Lower lobe of right lung (tissue), 2 donors: ENCODE measurements around the gene TUBB. TPM values are rescaled to one million over a fixed set of nuclear protein-coding genes. Genes with fewer than 3 reads are reported as not detected.

Source experiments
- ATAC-seq, 2 donors: fragments of 200-7000 bp; cut with Tn5 transposase; one replicate each; pipeline ENCODE4 v1.9.1; 2020 to 2022; ENCODE audit warnings: mild to moderate bottlenecking in 2 of 2, moderate library complexity in 2 of 2
- DNase-seq: peaks from one replicate; pipeline ENCODE4 v3.0.0-alpha.2; 2020
- H3K27ac ChIP-seq: fragments of 200-600 bp; one replicate; pipeline ENCODE4 v1.8.0; 2022
- H3K27me3 ChIP-seq: fragments of 200-600 bp; one replicate; pipeline ENCODE4 v1.8.0; 2022; ENCODE audit warnings: low read depth
- H3K36me3 ChIP-seq: fragments of 200-600 bp; one replicate; pipeline ENCODE4 v1.8.0; 2022; ENCODE audit warnings: mild to moderate bottlenecking
- H3K4me1 ChIP-seq: fragments of 200-600 bp; one replicate; pipeline ENCODE4 v1.8.0; 2022
- H3K4me3 ChIP-seq: fragments of 200-600 bp; one replicate; pipeline ENCODE4 v1.8.0; 2022; ENCODE audit warnings: mild to moderate bottlenecking
- H3K9me3 ChIP-seq: fragments of 200-600 bp; one replicate; pipeline ENCODE4 v1.8.0; 2022
- CTCF ChIP-seq: fragments of 200-600 bp; IDR thresholded peaks from one replicate; pipeline ENCODE4 v1.8.0; 2022; ENCODE audit warnings: antibody characterized with exemption, mild to moderate bottlenecking
- intact Hi-C: fragments of 100-400 bp; cut with DNase I; formaldehyde crosslinking; loops from one replicate; pipeline ENCODE4 v1.11.0; 2022
- total RNA-seq: library from RNA; stranded (reverse); fragmentation: NEBNext Ultra II Directional; extraction: Animal tissue kit (Norgen Biotek cat#: 25700); gene quantifications from one replicate; pipeline ENCODE4 v1.2.1, GENCODE V29; 2021
- donor health status: DM: no; HTN: yes; CAD: no; lungs with severe emphysema.

TUBB gene
- total RNA-seq, 1 donor from 2014 or later: 292 TPM

DNA sequence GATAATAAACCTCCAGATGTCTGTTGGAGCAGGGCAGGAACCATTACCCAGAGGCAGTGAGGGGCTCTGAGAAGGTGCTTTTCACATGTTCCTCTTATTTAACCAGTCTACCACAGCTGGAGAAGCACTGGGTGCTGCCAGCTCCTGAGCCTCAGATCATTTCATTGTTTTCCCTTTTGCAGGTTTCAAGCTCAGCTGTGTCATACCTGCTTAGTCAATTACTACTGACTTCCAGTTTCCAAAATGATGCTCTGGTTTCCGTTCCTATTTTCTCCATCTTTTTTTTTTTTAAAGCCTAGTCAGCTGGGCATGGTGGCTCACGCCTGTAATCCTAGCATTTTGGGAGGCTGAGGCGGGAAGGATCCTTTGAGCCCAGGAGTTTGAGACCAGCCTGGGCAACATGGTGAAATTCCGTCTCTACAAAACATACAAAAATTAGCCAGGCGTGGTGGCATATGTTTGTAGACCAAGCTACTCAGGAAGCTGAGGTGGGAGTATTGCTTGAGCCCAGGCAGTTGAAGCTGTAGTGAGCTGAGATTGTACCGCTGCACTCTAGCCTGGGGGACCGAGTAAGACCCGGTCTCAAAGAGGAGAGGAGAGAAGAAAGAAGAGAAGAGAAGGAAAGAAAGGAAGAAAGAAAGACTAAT is 15.6 kb downstream of the TUBB start:
- no peak overlapping the region for H3K27ac ChIP-seq
- ATAC-seq (no peak), DNase-seq (no peak)
- intact Hi-C loops: no loop called here
- no peaks in the 10 kb centered on the region for H3K27me3 ChIP-seq
- no peak for TF ChIP-seq CTCF
- H3K36me3 ChIP-seq: peaks cover 100% of the 10 kb centered on the region
- H3K4me3 ChIP-seq: no peak overlapping the region
- H3K4me1 ChIP-seq: peaks cover 53% of the 10 kb centered on the region
- H3K9me3 ChIP-seq: no peaks in the 10 kb centered on the region

DNA sequence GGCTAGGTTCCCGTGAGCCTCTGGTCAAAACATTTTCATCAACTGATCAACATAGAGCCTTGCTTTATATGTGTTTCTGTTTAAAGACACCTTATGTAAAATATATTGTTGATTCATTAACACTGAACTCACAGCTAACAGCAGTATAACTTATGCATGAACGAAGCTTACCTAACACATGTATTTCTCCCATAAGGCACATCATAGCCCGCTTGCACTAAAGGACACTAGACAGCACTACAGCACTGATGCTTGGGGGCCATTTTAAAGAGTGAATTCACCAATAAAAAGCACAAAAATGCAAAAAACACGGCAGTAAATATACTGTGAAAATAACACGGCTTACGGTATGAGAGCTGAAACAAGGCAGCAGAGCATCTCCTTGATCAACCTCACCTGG is 18.4 kb downstream of the TUBB start:
- H3K36me3 ChIP-seq: peaks cover 78% of the 10 kb centered on the region
- no peak overlapping the region for H3K4me3 ChIP-seq
- peaks cover 59% of the 10 kb centered on the region for H3K4me1 ChIP-seq
- intact Hi-C loops: no loop called here
- no peak overlapping the region for H3K27ac ChIP-seq
- ATAC-seq: no peak
- no peaks in the 10 kb centered on the region for H3K9me3 ChIP-seq
- no peaks in the 10 kb centered on the region for H3K27me3 ChIP-seq
- no peak for TF ChIP-seq CTCF
- no peak for DNase-seq

DNA sequence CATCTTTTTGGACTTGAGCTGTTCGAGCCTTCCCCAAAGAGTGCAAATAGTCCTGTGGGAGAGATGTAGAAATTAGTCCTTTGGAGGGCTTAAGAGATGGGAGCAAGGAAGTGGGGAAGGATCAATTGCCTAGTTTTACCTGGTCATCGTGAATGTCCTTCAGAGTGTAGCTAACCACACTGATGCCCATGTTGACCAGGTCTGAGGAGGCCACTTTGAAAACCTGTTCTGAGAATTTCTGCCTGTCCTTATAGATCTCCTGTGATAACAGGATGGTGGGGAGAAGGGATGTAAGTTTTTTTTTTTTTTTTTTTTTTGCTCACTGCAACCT is 20.4 kb downstream of the TUBB start:
- no peaks in the 10 kb centered on the region for H3K9me3 ChIP-seq
- DNase-seq (no peak), ATAC-seq (no peak)
- H3K4me3 ChIP-seq: no peak overlapping the region
- H3K27me3 ChIP-seq: no peaks in the 10 kb centered on the region
- H3K36me3 ChIP-seq: peaks cover 59% of the 10 kb centered on the region
- peak overlapping the region; percentile 94 for H3K27ac ChIP-seq
- no peak for TF ChIP-seq CTCF
- intact Hi-C loops: no loop called here
- peaks cover 65% of the 10 kb centered on the region for H3K4me1 ChIP-seq

- Histone ChIP-seq H3K9me3 (no peaks in the 10 kb centered on the region), H3K36me3 (peaks cover 51% of the 10 kb centered on the region), H3K27ac (peak overlapping the region; percentile 94), H3K27me3 (no peaks in the 10 kb centered on the region), H3K4me1 (peaks cover 60% of the 10 kb centered on the region), H3K4me3 (peak overlapping the region; percentile 95)
- DNase-seq: no peak
- TF ChIP-seq CTCF: no peak
- intact Hi-C loops: no loop called here
- no peak for ATAC-seq
Observed at GRCh38 chr6:30741063-30741779, 21.1 kb downstream of the TUBB start.

DNA sequence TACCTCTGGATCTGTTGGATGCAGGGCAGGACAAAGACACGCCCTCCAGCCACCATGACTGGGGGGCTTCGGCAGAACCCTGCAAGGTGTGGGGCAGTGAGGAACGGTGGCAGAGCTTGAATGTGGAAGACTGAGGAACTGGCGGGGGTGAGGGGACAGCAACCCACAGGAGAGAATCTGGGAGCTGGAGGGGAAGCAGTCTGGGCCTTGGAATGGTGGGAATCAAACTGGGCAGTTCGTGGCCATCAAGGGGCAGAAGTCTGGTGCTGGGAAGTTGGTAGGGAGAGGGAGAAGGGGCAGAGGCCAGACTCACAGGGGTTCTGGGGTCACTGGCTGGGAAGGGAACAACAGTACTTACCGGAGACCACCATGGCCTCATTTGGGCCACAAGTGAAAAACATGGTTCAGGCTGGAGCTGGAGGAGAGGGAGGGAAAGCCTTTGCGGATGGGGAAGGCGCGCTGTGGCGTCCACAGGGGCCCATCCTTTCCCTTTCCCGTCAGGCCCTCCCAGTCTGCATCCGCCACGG is 21.7 kb downstream of the TUBB start:
- H3K27ac ChIP-seq: peak overlapping the region; percentile 94
- peaks cover 45% of the 10 kb centered on the region for H3K36me3 ChIP-seq
- ATAC-seq (peak; percentile 45 to 47), DNase-seq (no peak)
- intact Hi-C loops: no loop called here
- TF ChIP-seq CTCF: no peak
- H3K9me3 ChIP-seq: no peaks in the 10 kb centered on the region
- no peaks in the 10 kb centered on the region for H3K27me3 ChIP-seq
- peaks cover 59% of the 10 kb centered on the region for H3K4me1 ChIP-seq
- H3K4me3 ChIP-seq: peak overlapping the region; percentile 95
